IMR-90 (cell line): ENCODE measurements around the gene UST.

ENCODE experiments used
- BHLHE40 ChIP-seq: fragments of 150-350 bp; IDR thresholded peaks from 2 replicates; pipeline ENCODE4 v1.6.1; 2016; ENCODE audit warnings: mild to moderate bottlenecking, low read depth, low read length
- CEBPB ChIP-seq: IDR thresholded peaks from 2 replicates; pipeline ENCODE4 v1.6.1; 2012; ENCODE audit warnings: low read depth, low read length, improper control_type of control experiment
- CHD1 ChIP-seq: IDR thresholded peaks from 2 replicates; pipeline ENCODE4 v1.6.1; 2012; ENCODE audit warnings: low read depth, low read length, improper control_type of control experiment
- FOS ChIP-seq: fragments of 150-350 bp; IDR thresholded peaks from 2 replicates; pipeline ENCODE4 v1.6.1; 2016; ENCODE audit warnings: low read depth, low read length
- MAFK ChIP-seq: IDR thresholded peaks from 2 replicates; pipeline ENCODE4 v1.6.1; 2012; ENCODE audit warnings: low read depth, low read length, improper control_type of control experiment
- MXI1 ChIP-seq: IDR thresholded peaks from 2 replicates; pipeline ENCODE4 v1.6.1; 2012; ENCODE audit warnings: low read depth, mild to moderate bottlenecking, low read length, moderate library complexity, borderline replicate concordance
- POLR2A ChIP-seq: IDR thresholded peaks from 2 replicates; pipeline ENCODE4 v1.6.1; 2012; ENCODE audit warnings: mild to moderate bottlenecking, low read depth, low read length
- RAD21 ChIP-seq: IDR thresholded peaks from 2 replicates; pipeline ENCODE4 v1.6.1; 2012; ENCODE audit warnings: low read length, improper control_type of control experiment
- RCOR1 ChIP-seq: IDR thresholded peaks from 2 replicates; pipeline ENCODE4 v1.6.1; 2012; ENCODE audit warnings: mild to moderate bottlenecking, low read length, improper control_type of control experiment; ENCODE audit not compliant: insufficient replicate concordance
- RFX5 ChIP-seq: IDR thresholded peaks from 2 replicates; pipeline ENCODE4 v1.8.0; 2012; ENCODE audit warnings: low read depth, mild to moderate bottlenecking, low read length, moderate library complexity
- SMC3 ChIP-seq: fragments of 150-350 bp; IDR thresholded peaks from 2 replicates; pipeline ENCODE4 v1.6.1; 2016; ENCODE audit warnings: low read depth, mild to moderate bottlenecking, antibody characterized with exemption, low read length, moderate library complexity
- TF ChIP-seq, protein P1 (sequence below): conservative IDR thresholded peaks from 2 replicates; pipeline ENCODE4 v1.5.1; 2012; ENCODE audit warnings: mild to moderate bottlenecking, low read depth, low read length, improper control_type of control experiment
- TF ChIP-seq, protein P2 (sequence below): fragments of 150-350 bp; IDR thresholded peaks from 2 replicates; pipeline ENCODE4 v1.6.1; 2016; ENCODE audit warnings: low read depth, mild to moderate bottlenecking, low read length, moderate library complexity, borderline replicate concordance
- TF ChIP-seq, protein P3 (sequence below): fragments of 150-350 bp; IDR thresholded peaks from 2 replicates; pipeline ENCODE4 v1.6.1; 2017; ENCODE audit warnings: mild to moderate bottlenecking, antibody characterized with exemption, low read length, low read depth

GRCh38 chr6:148996815-148997214 lies 250.0 kb downstream of the UST start:
- TF ChIP-seq CEBPB, result no peak
- TF ChIP-seq, protein P1, sequence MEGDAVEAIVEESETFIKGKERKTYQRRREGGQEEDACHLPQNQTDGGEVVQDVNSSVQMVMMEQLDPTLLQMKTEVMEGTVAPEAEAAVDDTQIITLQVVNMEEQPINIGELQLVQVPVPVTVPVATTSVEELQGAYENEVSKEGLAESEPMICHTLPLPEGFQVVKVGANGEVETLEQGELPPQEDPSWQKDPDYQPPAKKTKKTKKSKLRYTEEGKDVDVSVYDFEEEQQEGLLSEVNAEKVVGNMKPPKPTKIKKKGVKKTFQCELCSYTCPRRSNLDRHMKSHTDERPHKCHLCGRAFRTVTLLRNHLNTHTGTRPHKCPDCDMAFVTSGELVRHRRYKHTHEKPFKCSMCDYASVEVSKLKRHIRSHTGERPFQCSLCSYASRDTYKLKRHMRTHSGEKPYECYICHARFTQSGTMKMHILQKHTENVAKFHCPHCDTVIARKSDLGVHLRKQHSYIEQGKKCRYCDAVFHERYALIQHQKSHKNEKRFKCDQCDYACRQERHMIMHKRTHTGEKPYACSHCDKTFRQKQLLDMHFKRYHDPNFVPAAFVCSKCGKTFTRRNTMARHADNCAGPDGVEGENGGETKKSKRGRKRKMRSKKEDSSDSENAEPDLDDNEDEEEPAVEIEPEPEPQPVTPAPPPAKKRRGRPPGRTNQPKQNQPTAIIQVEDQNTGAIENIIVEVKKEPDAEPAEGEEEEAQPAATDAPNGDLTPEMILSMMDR, result no peak
- no peak for TF ChIP-seq MXI1
- no peak for TF ChIP-seq FOS
- no peak for TF ChIP-seq POLR2A
- TF ChIP-seq RCOR1, result no peak
- TF ChIP-seq RAD21, result no peak
- TF ChIP-seq RFX5, result no peak
- no peak for TF ChIP-seq SMC3
- no peak for TF ChIP-seq CHD1
- TF ChIP-seq, protein P2, sequence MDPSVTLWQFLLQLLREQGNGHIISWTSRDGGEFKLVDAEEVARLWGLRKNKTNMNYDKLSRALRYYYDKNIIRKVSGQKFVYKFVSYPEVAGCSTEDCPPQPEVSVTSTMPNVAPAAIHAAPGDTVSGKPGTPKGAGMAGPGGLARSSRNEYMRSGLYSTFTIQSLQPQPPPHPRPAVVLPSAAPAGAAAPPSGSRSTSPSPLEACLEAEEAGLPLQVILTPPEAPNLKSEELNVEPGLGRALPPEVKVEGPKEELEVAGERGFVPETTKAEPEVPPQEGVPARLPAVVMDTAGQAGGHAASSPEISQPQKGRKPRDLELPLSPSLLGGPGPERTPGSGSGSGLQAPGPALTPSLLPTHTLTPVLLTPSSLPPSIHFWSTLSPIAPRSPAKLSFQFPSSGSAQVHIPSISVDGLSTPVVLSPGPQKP, result no peak
- TF ChIP-seq MAFK, result no peak
- TF ChIP-seq, protein P3, sequence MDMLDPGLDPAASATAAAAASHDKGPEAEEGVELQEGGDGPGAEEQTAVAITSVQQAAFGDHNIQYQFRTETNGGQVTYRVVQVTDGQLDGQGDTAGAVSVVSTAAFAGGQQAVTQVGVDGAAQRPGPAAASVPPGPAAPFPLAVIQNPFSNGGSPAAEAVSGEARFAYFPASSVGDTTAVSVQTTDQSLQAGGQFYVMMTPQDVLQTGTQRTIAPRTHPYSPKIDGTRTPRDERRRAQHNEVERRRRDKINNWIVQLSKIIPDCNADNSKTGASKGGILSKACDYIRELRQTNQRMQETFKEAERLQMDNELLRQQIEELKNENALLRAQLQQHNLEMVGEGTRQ, result no peak
- no peak for TF ChIP-seq BHLHE40
